Measurements from ENCODE around the gene SLC1A2.

GRCh38 chr11:35372565-35373283, 46.6 kb downstream of the SLC1A2 start:
- no peak for TF ChIP-seq EP300 (IDR thresholded peaks at IDR 0.05)
- no peak for TF ChIP-seq CTCF (IDR thresholded peaks at IDR 0.05)
- TF ChIP-seq POLR2A (IDR thresholded peaks at IDR 0.05) = no peak
- no peak for TF ChIP-seq POLR2AphosphoS5 (IDR thresholded peaks at IDR 0.05)
